SHP77 treated with DMSO at 0.1 percent for 48 hours (cell line): Measurements from ENCODE around the gene RANBP1.

Experiments
- DNase-seq: peaks from one replicate; lab custom pipeline; 2025; lab: John Stamatoyannopoulos, UW

The RANBP1 gene

GRCh38 chr22:20108757-20109230 lies 7.1 kb upstream of the RANBP1 start:
- DNase-seq, result no peak

GRCh38 chr22:20109411-20110358 lies 6.2 kb upstream of the RANBP1 start:
- DNase-seq, result no peak

GRCh38 chr22:20110359-20110985 lies 5.4 kb upstream of the RANBP1 start:
- DNase-seq, result no peak

GRCh38 chr22:20111045-20111688 lies 4.7 kb upstream of the RANBP1 start:
- DNase-seq, result peak; percentile 13

GRCh38 chr22:20111689-20112622 lies 3.9 kb upstream of the RANBP1 start:
- DNase-seq, result no peak

GRCh38 chr22:20112623-20113511 lies 3.0 kb upstream of the RANBP1 start:
- no peak for DNase-seq

GRCh38 chr22:20113551-20114310 lies 2.2 kb upstream of the RANBP1 start:
- DNase-seq, result no peak

- no peak for DNase-seq
Measured at GRCh38 chr22:20114506-20115475, 1.1 kb upstream of the RANBP1 start.

- DNase-seq, result no peak
Measured at GRCh38 chr22:20116376-20116950, 559 bp downstream of the RANBP1 start.

- DNase-seq, result peak; percentile 90
Measured at GRCh38 chr22:20116951-20117632, 1.2 kb downstream of the RANBP1 start, which contains the start of gene TRMT2A. Gene TRMT2A, minus strand, starts transcription at chr22:20117226. Its CDS starts 320 bp downstream, at chr22:20116906.

GRCh38 chr22:20117633-20118299 lies 1.9 kb downstream of the RANBP1 start:
- no peak for DNase-seq

- DNase-seq, result no peak
Measured at GRCh38 chr22:20118300-20119020, 2.6 kb downstream of the RANBP1 start.

- DNase-seq, result no peak
Measured at GRCh38 chr22:20121856-20122415, 6.0 kb downstream of the RANBP1 start.

GRCh38 chr22:20123366-20124082 lies 7.6 kb downstream of the RANBP1 start:
- DNase-seq, result no peak
